Stimulated activated CD8-positive, alpha-beta memory T cell treated with anti-CD3 and anti-CD28 coated beads, Interleukin-15, amount 100 ng/mL, for 48 hours (primary cell): ENCODE results near the gene SEMA3D.

Experiments used
- DNase-seq, 2 donors: peaks; one replicate each; pipeline ENCODE4 v3.0.0-alpha.2; 2020; ENCODE audit warnings: low read depth in 2 of 2

SEMA3D gene

GRCh38 chr7:85184599-85185423 is 2.0 kb downstream of the SEMA3D start:
- no peak for DNase-seq

- DNase-seq: no peak
Observed at GRCh38 chr7:85183296-85183695, 3.6 kb downstream of the SEMA3D start.

GRCh38 chr7:85178531-85179298 is 8.1 kb downstream of the SEMA3D start:
- DNase-seq: no peak

GRCh38 chr7:85177316-85177715 is 9.5 kb downstream of the SEMA3D start:
- DNase-seq: no peak

GRCh38 chr7:85176197-85176596 is 10.7 kb downstream of the SEMA3D start:
- no peak for DNase-seq

- no peak for DNase-seq
Observed at GRCh38 chr7:85175217-85175616, 11.6 kb downstream of the SEMA3D start.

- DNase-seq: no peak
Observed at GRCh38 chr7:85172530-85172941, 14.3 kb downstream of the SEMA3D start.

- no peak for DNase-seq
Observed at GRCh38 chr7:85167636-85168035, 19.2 kb downstream of the SEMA3D start.

GRCh38 chr7:85165263-85165662 is 21.6 kb downstream of the SEMA3D start:
- DNase-seq: no peak

- no peak for DNase-seq
Observed at GRCh38 chr7:85164376-85164775, 22.5 kb downstream of the SEMA3D start.

GRCh38 chr7:85162721-85163120 is 24.1 kb downstream of the SEMA3D start:
- no peak for DNase-seq

GRCh38 chr7:85160223-85160622 is 26.6 kb downstream of the SEMA3D start:
- no peak for DNase-seq

GRCh38 chr7:85159003-85159402 is 27.9 kb downstream of the SEMA3D start:
- DNase-seq: no peak

- DNase-seq: no peak
Observed at GRCh38 chr7:85156661-85157208, 30.1 kb downstream of the SEMA3D start.

GRCh38 chr7:85154282-85154937 is 32.4 kb downstream of the SEMA3D start:
- no peak for DNase-seq

- no peak for DNase-seq
Observed at GRCh38 chr7:85153715-85154114, 33.1 kb downstream of the SEMA3D start.

GRCh38 chr7:85150624-85151023 is 36.2 kb downstream of the SEMA3D start:
- no peak for DNase-seq

GRCh38 chr7:85144771-85145170 is 42.1 kb downstream of the SEMA3D start:
- no peak for DNase-seq

- no peak for DNase-seq
Observed at GRCh38 chr7:85135977-85136376, 50.9 kb downstream of the SEMA3D start.

- DNase-seq: no peak
Observed at GRCh38 chr7:85133560-85133959, 53.3 kb downstream of the SEMA3D start.

- DNase-seq: no peak
Observed at GRCh38 chr7:85133006-85133405, 53.9 kb downstream of the SEMA3D start.

- no peak for DNase-seq
Observed at GRCh38 chr7:85130702-85131101, 56.2 kb downstream of the SEMA3D start.
